IMR-90 (cell line): ENCODE results near the gene PHKB.

Experiments
- BHLHE40 ChIP-seq: fragments of 150-350 bp; IDR thresholded peaks from 2 replicates; pipeline ENCODE4 v1.6.1; 2016; ENCODE audit warnings: mild to moderate bottlenecking, low read depth, low read length
- CEBPB ChIP-seq: IDR thresholded peaks from 2 replicates; pipeline ENCODE4 v1.6.1; 2012; ENCODE audit warnings: low read depth, low read length, improper control_type of control experiment
- CTCF ChIP-seq: conservative IDR thresholded peaks from 2 replicates; pipeline ENCODE4 v1.5.1; 2012; ENCODE audit warnings: mild to moderate bottlenecking, low read depth, low read length, improper control_type of control experiment
- ELK1 ChIP-seq: fragments of 150-350 bp; IDR thresholded peaks from 2 replicates; pipeline ENCODE4 v1.6.1; 2016; ENCODE audit warnings: low read depth, mild to moderate bottlenecking, low read length, moderate library complexity, borderline replicate concordance
- MAFK ChIP-seq: IDR thresholded peaks from 2 replicates; pipeline ENCODE4 v1.6.1; 2012; ENCODE audit warnings: low read depth, low read length, improper control_type of control experiment
- MAZ ChIP-seq: IDR thresholded peaks from 2 replicates; pipeline ENCODE4 v1.6.1; 2012; ENCODE audit warnings: low read depth, mild to moderate bottlenecking, low read length, improper control_type of control experiment, moderate library complexity, borderline replicate concordance
- NFE2L2 ChIP-seq: fragments of 150-350 bp; IDR thresholded peaks from 2 replicates; pipeline ENCODE4 v1.6.1; 2016; ENCODE audit warnings: low read depth, mild to moderate bottlenecking, low read length
- POLR2A ChIP-seq: IDR thresholded peaks from 2 replicates; pipeline ENCODE4 v1.6.1; 2012; ENCODE audit warnings: mild to moderate bottlenecking, low read depth, low read length
- RAD21 ChIP-seq: IDR thresholded peaks from 2 replicates; pipeline ENCODE4 v1.6.1; 2012; ENCODE audit warnings: low read length, improper control_type of control experiment
- RCOR1 ChIP-seq: IDR thresholded peaks from 2 replicates; pipeline ENCODE4 v1.6.1; 2012; ENCODE audit warnings: mild to moderate bottlenecking, low read length, improper control_type of control experiment; ENCODE audit not compliant: insufficient replicate concordance
- RFX5 ChIP-seq: IDR thresholded peaks from 2 replicates; pipeline ENCODE4 v1.8.0; 2012; ENCODE audit warnings: low read depth, mild to moderate bottlenecking, low read length, moderate library complexity
- SMC3 ChIP-seq: fragments of 150-350 bp; IDR thresholded peaks from 2 replicates; pipeline ENCODE4 v1.6.1; 2016; ENCODE audit warnings: low read depth, mild to moderate bottlenecking, antibody characterized with exemption, low read length, moderate library complexity
- USF2 ChIP-seq: fragments of 150-350 bp; IDR thresholded peaks from 2 replicates; pipeline ENCODE4 v1.6.1; 2017; ENCODE audit warnings: mild to moderate bottlenecking, antibody characterized with exemption, low read length, low read depth

- TF ChIP-seq MAZ (no peak), POLR2A (no peak), MAFK (no peak), CTCF (no peak), NFE2L2 (no peak), ELK1 (no peak), CEBPB (no peak), USF2 (no peak), BHLHE40 (no peak), RAD21 (no peak), SMC3 (no peak), RFX5 (no peak), RCOR1 (no peak)
Observed at GRCh38 chr16:47705266-47705665, 244.1 kb downstream of the PHKB start.
